ENCODE results near the gene AP1M2. TPM values are rescaled to one million over a fixed set of nuclear protein-coding genes. Genes with fewer than 3 reads are reported as not detected.

The AP1M2 gene
- total RNA-seq, 1 donor from 2014 or later, result 3.6 TPM

DNA sequence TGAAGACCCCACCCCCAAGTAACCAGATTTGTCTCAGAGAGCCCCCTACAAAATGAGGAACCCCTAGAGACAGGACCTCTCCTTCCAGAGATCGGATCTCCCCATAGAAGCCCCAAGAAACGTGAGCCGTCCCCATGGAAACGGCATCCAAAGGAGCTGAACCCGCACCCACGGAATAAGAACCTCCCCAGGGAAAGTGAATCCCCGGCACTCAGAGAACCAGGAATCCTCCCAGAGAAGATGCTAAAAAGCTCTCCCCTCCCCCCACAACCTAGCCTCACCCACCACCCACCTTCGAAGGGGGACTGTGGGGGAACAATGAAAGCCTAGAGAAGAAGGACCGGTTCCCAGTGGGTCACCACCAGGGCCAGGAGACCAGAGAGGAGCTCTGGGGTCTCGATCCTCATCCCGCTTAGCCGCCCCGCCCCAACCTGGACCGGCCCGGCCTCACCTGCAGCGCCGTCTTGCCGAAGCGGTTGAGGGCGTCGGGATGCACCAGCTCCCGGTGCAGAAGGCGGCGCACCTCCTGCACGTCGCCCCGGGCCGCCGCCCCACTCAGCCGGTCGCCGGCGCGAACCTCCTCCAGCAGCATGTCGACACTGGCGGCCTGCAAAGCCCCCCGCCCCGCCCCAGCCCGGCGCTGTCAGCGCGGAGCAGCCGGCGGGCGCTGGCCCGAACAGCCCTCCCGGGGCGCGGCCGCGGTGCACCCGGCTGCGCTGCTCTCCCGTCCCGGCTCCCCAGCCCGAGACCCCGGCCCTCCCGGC, 18.9 kb downstream of the AP1M2 start:
- H3K4me2 ChIP-seq, result peak overlapping the region; percentile 92
- Mint-ChIP-seq H3K36me3 (no peaks in the 10 kb centered on the region), H3K27ac (no peak overlapping the region), H3K4me1 (peaks cover 49% of the 10 kb centered on the region), H3K4me3 (peak overlapping the region; percentile 97), H3K9me3 (no peaks in the 10 kb centered on the region), H3K27me3 (ENCODE audit: insufficient read depth, low read depth) (peaks cover 5% of the 10 kb centered on the region)
- H3K4me1 ChIP-seq, result peaks cover 12% of the 10 kb centered on the region
- H4K20me1 ChIP-seq (ENCODE audit: low read depth), result peaks cover 15% of the 10 kb centered on the region
- peaks cover 60% of the 10 kb centered on the region for H3F3A ChIP-seq (ENCODE audit: low read depth)
- peaks cover 23% of the 10 kb centered on the region for H3K27me3 ChIP-seq
- TF ChIP-seq, protein P1, sequence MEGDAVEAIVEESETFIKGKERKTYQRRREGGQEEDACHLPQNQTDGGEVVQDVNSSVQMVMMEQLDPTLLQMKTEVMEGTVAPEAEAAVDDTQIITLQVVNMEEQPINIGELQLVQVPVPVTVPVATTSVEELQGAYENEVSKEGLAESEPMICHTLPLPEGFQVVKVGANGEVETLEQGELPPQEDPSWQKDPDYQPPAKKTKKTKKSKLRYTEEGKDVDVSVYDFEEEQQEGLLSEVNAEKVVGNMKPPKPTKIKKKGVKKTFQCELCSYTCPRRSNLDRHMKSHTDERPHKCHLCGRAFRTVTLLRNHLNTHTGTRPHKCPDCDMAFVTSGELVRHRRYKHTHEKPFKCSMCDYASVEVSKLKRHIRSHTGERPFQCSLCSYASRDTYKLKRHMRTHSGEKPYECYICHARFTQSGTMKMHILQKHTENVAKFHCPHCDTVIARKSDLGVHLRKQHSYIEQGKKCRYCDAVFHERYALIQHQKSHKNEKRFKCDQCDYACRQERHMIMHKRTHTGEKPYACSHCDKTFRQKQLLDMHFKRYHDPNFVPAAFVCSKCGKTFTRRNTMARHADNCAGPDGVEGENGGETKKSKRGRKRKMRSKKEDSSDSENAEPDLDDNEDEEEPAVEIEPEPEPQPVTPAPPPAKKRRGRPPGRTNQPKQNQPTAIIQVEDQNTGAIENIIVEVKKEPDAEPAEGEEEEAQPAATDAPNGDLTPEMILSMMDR (IDR thresholded peaks at IDR 0.05), result no peak
- TF ChIP-seq EZH2phosphoT487 (IDR thresholded peaks at IDR 0.05), result no peak
- peak; percentile 27 for TF ChIP-seq EZH2 (IDR thresholded peaks at IDR 0.05)
- H3K36me3 ChIP-seq, result no peaks in the 10 kb centered on the region
- peaks cover 23% of the 10 kb centered on the region for H3K79me2 ChIP-seq (ENCODE audit: low read depth)
- H3K9ac ChIP-seq, result no peak overlapping the region
- H2AFZ ChIP-seq (replicated peaks), result peak overlapping the region; percentile 79
- no peak for DNase-seq (ENCODE audit: low spot score)
- H3K4me3 ChIP-seq, result peak overlapping the region; percentile 58
- no peaks in the 10 kb centered on the region for H3K9me3 ChIP-seq (ENCODE audit: low read depth)
- H3K27ac ChIP-seq, result no peak overlapping the region

- no peaks in the 10 kb centered on the region for H3K9me3 Mint-ChIP-seq
- H3K36me3 Mint-ChIP-seq, result peaks cover under 1% of the 10 kb centered on the region
- peaks cover 5% of the 10 kb centered on the region for H3K27me3 Mint-ChIP-seq (ENCODE audit: insufficient read depth, low read depth)
- no peak overlapping the region for H3K27ac Mint-ChIP-seq
- H4K20me1 ChIP-seq (ENCODE audit: low read depth), result peaks cover 15% of the 10 kb centered on the region
- no peak for DNase-seq (ENCODE audit: low spot score)
- peaks cover 26% of the 10 kb centered on the region for H3K79me2 ChIP-seq (ENCODE audit: low read depth)
- peaks cover 12% of the 10 kb centered on the region for H3K4me1 ChIP-seq
- TF ChIP-seq EZH2 (IDR thresholded peaks at IDR 0.05) (no peak), EZH2phosphoT487 (IDR thresholded peaks at IDR 0.05) (no peak)
- TF ChIP-seq, protein P1 (IDR thresholded peaks at IDR 0.05), result no peak
- H3K4me3 Mint-ChIP-seq, result peak overlapping the region; percentile 97
- H3F3A ChIP-seq (ENCODE audit: low read depth), result peaks cover 57% of the 10 kb centered on the region
- H3K4me3 ChIP-seq, result peak overlapping the region; percentile 58
- H3K9me3 ChIP-seq (ENCODE audit: low read depth), result no peaks in the 10 kb centered on the region
- H3K4me1 Mint-ChIP-seq, result peaks cover 47% of the 10 kb centered on the region
- no peak overlapping the region for H3K9ac ChIP-seq
- peak overlapping the region; percentile 92 for H3K4me2 ChIP-seq
- H3K27ac ChIP-seq, result no peak overlapping the region
- no peak overlapping the region for H2AFZ ChIP-seq (replicated peaks)
- peaks cover 23% of the 10 kb centered on the region for H3K27me3 ChIP-seq
- no peaks in the 10 kb centered on the region for H3K36me3 ChIP-seq
Observed at GRCh38 chr19:10567656-10568055, 19.5 kb downstream of the AP1M2 start.

- Mint-ChIP-seq H3K9me3 (no peaks in the 10 kb centered on the region), H3K36me3 (peaks cover 2% of the 10 kb centered on the region), H3K27ac (no peak overlapping the region), H3K4me1 (peaks cover 40% of the 10 kb centered on the region), H3K4me3 (peak overlapping the region; percentile 97), H3K27me3 (ENCODE audit: insufficient read depth, low read depth) (peaks cover 5% of the 10 kb centered on the region)
- Histone ChIP-seq H2AFZ (replicated peaks) (no peak overlapping the region), H3K79me2 (ENCODE audit: low read depth) (peaks cover 26% of the 10 kb centered on the region), H3K36me3 (no peaks in the 10 kb centered on the region), H3K27me3 (peaks cover 23% of the 10 kb centered on the region), H3K9me3 (ENCODE audit: low read depth) (no peaks in the 10 kb centered on the region), H3K4me3 (peak overlapping the region; percentile 88), H3F3A (ENCODE audit: low read depth) (peaks cover 50% of the 10 kb centered on the region), H3K4me2 (peak overlapping the region; percentile 96), H3K4me1 (peaks cover 12% of the 10 kb centered on the region), H4K20me1 (ENCODE audit: low read depth) (peaks cover 15% of the 10 kb centered on the region), H3K27ac (no peak overlapping the region), H3K9ac (no peak overlapping the region)
- TF ChIP-seq EZH2phosphoT487 (IDR thresholded peaks at IDR 0.05) (no peak), EZH2 (IDR thresholded peaks at IDR 0.05) (no peak)
- TF ChIP-seq, protein P1 (IDR thresholded peaks at IDR 0.05), result no peak
- DNase-seq (ENCODE audit: low spot score), result no peak
Observed at GRCh38 chr19:10566658-10567410, 20.3 kb downstream of the AP1M2 start.
